ENCODE measurements around the gene DNAJB6.

The DNAJB6 gene

GRCh38 chr7:157416011-157416410 is 79.2 kb downstream of the DNAJB6 start:
- TF ChIP-seq TCF12 (IDR thresholded peaks at IDR 0.05; ENCODE audit: low read depth) = no peak
- no peak for TF ChIP-seq RAD21 (IDR thresholded peaks at IDR 0.05; ENCODE audit: low read depth)

DNA sequence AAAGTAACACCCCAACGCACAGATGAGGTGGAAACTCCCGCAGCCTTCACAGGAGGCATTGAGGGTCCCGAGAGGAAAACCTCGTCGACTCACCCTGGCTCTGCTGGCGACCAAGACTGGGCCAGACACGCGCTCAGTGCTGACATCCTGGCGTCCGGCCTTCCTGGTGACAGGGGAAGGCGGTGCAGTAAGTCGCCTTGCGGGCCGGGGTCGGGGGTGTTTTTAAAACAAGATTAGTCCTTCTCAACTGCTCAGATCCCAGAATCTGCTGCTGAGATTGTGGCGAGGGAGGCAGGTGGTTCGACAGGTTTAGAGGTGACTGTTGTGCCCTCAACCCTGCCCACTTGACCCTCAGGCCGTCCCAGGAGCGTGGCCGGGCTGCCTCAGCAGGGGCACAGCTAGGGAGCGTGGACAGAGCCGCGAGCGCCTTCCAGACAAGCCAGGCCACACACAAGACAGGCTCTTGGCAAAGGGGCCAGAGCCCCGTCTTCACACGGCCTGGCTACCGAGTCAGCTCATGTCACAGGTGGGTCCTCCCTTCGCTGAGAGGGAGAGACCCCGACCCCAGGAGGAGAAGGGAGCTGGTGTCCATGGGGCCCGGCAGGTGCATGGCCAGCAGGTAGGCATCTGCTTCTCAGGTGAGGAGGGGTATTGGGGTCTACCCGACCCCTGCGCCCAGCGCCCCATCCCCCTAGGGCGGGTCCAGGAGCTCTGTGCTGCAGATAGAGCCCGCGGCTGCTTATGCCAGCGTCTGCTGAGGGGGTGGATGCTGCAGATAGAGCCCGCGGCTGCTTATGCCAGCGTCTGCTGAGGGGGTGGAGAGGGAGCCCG is 81.6 kb downstream of the DNAJB6 start:
- TF ChIP-seq EGR1 (IDR thresholded peaks at IDR 0.05) = no peak
- no peak for TF ChIP-seq NFIC (IDR thresholded peaks at IDR 0.05)
- TF ChIP-seq TEAD4 (IDR thresholded peaks at IDR 0.05) = no peak
- TF ChIP-seq CREB1 (IDR thresholded peaks at IDR 0.05; ENCODE audit: low read depth) = no peak
- TF ChIP-seq FOXM1 (IDR thresholded peaks at IDR 0.05; ENCODE audit: borderline replicate concordance, low read depth) = no peak
- TF ChIP-seq CEBPB (IDR thresholded peaks at IDR 0.05) = no peak
- TF ChIP-seq, protein P1, sequence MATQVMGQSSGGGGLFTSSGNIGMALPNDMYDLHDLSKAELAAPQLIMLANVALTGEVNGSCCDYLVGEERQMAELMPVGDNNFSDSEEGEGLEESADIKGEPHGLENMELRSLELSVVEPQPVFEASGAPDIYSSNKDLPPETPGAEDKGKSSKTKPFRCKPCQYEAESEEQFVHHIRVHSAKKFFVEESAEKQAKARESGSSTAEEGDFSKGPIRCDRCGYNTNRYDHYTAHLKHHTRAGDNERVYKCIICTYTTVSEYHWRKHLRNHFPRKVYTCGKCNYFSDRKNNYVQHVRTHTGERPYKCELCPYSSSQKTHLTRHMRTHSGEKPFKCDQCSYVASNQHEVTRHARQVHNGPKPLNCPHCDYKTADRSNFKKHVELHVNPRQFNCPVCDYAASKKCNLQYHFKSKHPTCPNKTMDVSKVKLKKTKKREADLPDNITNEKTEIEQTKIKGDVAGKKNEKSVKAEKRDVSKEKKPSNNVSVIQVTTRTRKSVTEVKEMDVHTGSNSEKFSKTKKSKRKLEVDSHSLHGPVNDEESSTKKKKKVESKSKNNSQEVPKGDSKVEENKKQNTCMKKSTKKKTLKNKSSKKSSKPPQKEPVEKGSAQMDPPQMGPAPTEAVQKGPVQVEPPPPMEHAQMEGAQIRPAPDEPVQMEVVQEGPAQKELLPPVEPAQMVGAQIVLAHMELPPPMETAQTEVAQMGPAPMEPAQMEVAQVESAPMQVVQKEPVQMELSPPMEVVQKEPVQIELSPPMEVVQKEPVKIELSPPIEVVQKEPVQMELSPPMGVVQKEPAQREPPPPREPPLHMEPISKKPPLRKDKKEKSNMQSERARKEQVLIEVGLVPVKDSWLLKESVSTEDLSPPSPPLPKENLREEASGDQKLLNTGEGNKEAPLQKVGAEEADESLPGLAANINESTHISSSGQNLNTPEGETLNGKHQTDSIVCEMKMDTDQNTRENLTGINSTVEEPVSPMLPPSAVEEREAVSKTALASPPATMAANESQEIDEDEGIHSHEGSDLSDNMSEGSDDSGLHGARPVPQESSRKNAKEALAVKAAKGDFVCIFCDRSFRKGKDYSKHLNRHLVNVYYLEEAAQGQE (IDR thresholded peaks at IDR 0.05; ENCODE audit: low read depth) = no peak
- TF ChIP-seq MAX (IDR thresholded peaks at IDR 0.05) = no peak
- TF ChIP-seq, protein P2, sequence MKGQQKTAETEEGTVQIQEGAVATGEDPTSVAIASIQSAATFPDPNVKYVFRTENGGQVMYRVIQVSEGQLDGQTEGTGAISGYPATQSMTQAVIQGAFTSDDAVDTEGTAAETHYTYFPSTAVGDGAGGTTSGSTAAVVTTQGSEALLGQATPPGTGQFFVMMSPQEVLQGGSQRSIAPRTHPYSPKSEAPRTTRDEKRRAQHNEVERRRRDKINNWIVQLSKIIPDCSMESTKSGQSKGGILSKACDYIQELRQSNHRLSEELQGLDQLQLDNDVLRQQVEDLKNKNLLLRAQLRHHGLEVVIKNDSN (IDR thresholded peaks at IDR 0.05) = no peak
- no peak for TF ChIP-seq EP300 (IDR thresholded peaks at IDR 0.05; ENCODE audit: borderline replicate concordance)
- no peak for TF ChIP-seq TCF12 (IDR thresholded peaks at IDR 0.05; ENCODE audit: low read depth)
- TF ChIP-seq RAD21 (IDR thresholded peaks at IDR 0.05; ENCODE audit: low read depth) = no peak

DNA sequence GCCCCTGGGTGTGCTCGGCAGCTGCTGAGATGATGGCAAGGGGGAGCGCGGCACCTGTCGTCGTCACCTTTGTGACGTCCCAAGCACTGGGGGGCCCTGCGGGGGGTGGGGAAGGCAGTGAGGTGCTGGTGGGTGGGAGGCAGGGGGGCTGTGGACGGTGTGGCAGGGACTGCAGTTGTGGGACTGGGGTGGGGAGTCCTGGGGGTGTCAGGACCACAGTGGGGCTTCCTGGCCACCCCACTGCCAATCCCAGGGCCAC is 82.2 kb downstream of the DNAJB6 start:
- TF ChIP-seq CREB1 (IDR thresholded peaks at IDR 0.05; ENCODE audit: low read depth) (no peak), TCF12 (IDR thresholded peaks at IDR 0.05; ENCODE audit: low read depth) (no peak), MAX (IDR thresholded peaks at IDR 0.05) (no peak)
- TF ChIP-seq, protein P2 (IDR thresholded peaks at IDR 0.05) = no peak

DNA sequence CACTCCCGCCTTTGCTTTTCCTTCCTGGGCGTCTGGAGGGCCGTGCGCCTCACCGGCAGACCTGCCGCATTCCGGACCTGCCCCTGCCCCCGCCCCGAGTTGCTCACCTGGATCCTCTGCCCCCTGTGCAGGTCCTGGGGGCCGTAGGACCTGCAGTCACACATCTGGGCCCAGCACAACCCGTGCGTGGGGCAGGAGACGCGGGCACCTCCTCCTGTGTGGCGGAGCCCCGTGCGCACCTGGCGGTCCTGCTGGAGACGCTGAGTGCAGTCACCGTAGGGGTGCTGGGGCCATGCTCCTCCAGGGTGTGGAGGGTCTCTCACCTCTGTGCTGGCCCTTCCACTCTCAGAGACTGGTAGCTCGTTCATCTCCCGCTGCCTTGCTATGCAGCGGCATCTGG is 85.5 kb downstream of the DNAJB6 start:
- no peak for TF ChIP-seq MAX (IDR thresholded peaks at IDR 0.05)
- TF ChIP-seq, protein P2 (IDR thresholded peaks at IDR 0.05) = no peak
- TF ChIP-seq RAD21 (IDR thresholded peaks at IDR 0.05; ENCODE audit: low read depth) = no peak

GRCh38 chr7:157423348-157423747 is 86.5 kb downstream of the DNAJB6 start:
- no peak for TF ChIP-seq EGR1 (IDR thresholded peaks at IDR 0.05)
- no peak for TF ChIP-seq FOXM1 (IDR thresholded peaks at IDR 0.05; ENCODE audit: borderline replicate concordance, low read depth)
- TF ChIP-seq ZBTB7A (IDR thresholded peaks at IDR 0.05; ENCODE audit: low read depth) = no peak
- TF ChIP-seq MAX (IDR thresholded peaks at IDR 0.05) = no peak
- no peak for TF ChIP-seq CEBPB (IDR thresholded peaks at IDR 0.05)
- TF ChIP-seq, protein P1 (IDR thresholded peaks at IDR 0.05; ENCODE audit: low read depth) = no peak
- no peak for TF ChIP-seq RAD21 (IDR thresholded peaks at IDR 0.05; ENCODE audit: low read depth)
- TF ChIP-seq CREB1 (IDR thresholded peaks at IDR 0.05; ENCODE audit: low read depth) = no peak

DNA sequence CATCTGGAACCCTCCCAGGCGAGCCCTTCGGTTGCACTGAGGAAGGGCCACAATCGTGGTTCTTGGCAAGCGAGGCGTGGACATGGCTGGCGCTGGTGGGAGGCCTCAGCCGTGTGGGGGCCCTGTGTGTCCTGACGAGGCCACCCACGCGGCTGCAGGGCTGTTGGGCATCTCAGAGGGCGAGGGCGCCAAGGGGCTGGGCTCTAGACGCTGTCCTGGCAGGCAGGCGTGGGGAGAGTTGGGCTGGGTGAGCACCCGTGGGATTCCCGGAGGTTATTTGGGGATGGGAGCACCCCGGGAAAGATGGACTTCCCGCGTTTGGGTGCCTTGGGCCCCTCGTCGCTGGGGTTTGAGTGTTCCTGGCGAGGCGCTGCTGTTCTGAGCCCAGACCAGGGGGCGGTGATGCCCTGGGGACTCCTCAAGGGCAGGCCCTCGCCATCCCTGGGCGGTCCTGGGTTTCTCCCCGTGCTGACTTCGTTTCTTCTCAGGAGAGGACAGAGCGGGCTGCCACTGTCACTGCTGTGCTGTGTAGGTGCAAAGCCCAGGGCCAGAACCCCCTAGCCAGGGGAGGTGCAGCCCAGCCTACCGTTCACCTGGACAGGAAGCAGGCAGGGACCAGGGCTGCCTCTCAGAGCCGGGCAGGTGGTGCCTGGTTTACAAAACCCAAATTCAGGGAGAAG is 87.2 kb downstream of the DNAJB6 start:
- TF ChIP-seq EP300 (IDR thresholded peaks at IDR 0.05; ENCODE audit: borderline replicate concordance) (no peak), FOXM1 (IDR thresholded peaks at IDR 0.05; ENCODE audit: borderline replicate concordance, low read depth) (no peak), EGR1 (IDR thresholded peaks at IDR 0.05) (no peak), MAX (IDR thresholded peaks at IDR 0.05) (no peak)
